Astrocyte of the hippocampus (primary cell): Measurements from ENCODE around the gene HSD17B10.
"Not testable (repeated sequence)": the region's sequence is repeated elsewhere in the genome, so short reads cannot be mapped to it uniquely, and the experiment has no call there.

Experiments used
- DNase-seq: peaks from one replicate; pipeline ENCODE4 v3.0.0; 2011; ENCODE audit warnings: low read depth, low spot score

Gene HSD17B10

DNA sequence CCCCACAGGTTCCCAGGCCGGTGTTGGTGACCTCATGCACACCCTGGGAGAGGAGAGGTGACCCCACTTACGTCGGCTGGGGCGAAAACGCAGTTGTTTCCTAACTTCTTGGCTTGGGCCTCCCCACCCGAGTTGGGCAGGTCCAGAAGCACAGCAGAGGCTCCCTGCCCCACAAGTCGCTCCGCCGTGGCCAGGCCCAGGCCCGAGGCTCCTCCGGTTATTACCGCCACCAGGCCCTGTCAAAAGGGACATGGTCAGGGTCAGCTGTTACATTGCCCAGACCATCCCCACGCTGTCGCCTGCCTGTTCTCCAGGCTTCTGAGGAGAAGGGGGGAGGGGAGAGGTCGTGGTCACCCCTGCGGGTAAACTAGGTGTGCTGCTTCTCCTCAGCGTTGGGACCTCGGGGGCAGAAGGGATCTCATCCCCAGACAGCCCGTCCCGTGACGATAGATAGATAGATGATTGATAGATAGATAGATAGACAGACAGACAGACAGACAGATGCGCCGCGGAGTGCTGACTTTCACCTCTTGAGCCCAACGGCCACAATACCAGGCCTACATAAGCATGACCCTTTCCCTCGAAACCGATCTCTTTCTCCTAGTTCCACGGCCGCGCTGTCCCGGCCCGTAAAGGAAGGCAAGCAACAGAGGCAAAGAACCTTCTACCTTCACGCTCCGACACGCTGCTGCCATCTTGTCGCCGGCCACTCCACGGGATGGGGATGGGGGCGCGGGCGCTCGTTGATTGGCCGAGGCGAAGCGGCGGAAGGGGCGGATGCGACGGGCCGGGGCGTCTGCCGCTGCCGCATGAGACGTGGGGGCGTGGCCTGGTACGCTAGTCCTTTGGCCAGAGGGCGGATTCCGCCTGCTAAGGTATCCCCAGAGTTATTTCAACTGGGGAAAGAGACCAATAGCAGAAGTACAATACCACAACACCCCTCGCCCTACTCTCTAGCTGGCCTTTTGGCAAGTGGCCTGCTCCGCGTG, at the start of gene HSD17B10:
Gene HSD17B10 (minus strand): TSS at position 720 of the 989 bp plus-strand sequence. CDS start 25 bp downstream, at position 695.
- DNase-seq, result peak; percentile 91

- DNase-seq, result peak; percentile 27
Measured at GRCh38 chrX:53483416-53483815, 49.2 kb upstream of the HSD17B10 start.

DNA sequence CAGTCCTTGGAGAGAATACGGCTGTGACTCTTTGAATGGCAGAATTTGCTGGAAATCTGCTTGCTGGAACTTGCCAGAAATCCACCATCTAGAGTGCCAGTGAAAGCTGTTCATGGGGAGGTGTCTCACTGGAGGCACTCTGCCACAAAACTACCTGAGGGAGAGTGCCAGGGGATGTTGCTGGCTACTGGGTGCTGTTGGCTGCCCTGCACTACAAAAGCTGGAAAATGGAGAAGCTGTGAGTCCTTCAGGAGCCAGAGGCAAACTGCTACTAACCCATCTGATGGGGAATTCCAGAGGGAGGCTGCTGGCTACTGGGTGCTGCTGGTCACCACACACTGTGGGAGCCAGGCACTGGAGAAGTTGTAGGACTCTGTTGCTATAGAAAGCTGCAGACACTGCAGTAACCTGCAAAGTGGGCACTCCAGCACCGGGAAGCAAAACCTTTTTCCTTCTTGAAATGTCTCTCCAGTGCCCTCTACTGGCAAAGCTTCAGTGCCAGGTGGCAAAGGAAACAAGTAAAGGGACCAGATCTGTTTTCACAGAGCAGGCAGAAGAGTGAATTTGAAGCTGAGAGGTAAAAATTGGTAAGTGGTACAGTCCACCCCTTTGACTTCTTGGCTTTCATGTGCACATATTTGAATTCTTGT, 47.8 kb upstream of the HSD17B10 start:
- peak; percentile 76 for DNase-seq

- DNase-seq, result no peak
Measured at GRCh38 chrX:53481093-53481492, 46.9 kb upstream of the HSD17B10 start.

DNA sequence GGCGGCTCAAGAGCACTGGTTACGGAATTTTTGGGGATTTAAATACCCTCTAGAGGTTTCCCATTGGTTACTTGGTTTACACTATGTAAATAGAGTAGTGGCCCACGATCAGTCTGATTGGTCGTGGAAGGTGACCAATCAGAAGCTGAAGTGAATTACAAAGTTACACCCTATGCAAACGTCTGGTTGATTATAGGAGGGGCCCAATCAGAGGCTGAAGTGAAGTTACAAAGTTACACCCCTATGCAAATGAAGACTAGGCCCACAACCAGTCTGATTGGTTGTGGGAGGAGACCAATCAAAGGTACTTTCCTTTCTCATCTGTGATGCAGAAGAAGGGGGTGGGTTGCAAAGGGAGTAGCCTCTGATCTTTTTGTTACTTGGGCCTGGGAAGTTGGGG, 45.1 kb upstream of the HSD17B10 start:
- no peak for DNase-seq

DNA sequence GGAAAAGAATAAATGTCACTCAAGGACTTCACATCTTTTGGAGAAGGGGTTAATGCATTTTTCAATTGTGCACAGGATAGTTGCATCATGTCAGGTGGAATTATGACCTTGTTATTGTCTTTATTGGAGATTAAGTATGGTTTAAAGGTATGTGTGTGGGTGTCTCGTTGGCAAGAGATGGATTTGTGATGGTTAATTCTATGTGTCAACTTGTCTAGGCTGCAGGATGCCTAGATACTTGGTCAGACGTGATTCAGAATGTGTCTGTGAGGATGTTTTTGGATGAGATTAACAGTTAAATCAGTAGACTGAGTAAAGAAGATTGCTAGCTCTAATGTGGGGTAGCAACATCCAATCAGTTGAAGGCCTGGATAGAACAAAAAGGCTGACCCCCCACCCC, 42.2 kb upstream of the HSD17B10 start:
- DNase-seq, result no peak

GRCh38 chrX:53474707-53475106, 40.5 kb upstream of the HSD17B10 start:
- no peak for DNase-seq

DNA sequence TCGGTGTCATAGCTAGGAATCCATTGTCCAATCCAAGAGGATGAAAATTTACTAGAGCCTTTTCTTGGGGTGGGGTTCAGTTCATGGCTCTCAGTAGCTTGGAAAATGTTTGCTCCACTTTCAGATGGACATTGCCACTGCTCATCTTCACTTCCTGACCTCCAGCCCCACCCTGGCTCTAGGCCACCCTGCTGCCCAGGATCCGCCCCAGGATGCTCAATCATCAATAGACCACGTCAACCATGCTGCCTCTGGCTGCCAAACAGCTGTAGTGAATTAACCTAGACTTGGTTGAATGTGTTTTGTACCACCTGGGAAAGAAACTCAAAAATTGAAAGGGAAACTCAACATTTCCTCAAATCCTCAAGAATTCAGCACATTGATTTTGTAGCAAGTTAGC, 37.2 kb upstream of the HSD17B10 start:
- no peak for DNase-seq

DNA sequence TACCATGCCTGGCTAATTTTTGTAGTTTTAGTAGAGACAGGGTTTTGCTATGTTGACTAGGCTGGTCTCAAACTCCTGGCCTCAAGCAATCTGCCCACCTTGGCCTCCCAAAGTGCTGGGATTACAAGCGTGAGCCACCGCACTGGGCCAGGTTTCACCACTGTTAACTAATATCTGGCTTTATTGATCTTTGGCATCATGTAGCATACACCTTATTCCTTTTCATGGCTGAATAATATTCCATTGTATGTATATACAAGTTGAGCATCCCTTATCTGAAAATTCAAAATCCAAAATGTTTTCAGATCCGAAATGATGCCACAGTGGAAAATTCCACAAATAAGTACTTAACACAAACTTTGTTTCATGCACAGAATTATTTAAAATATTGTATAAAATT, 34.5 kb upstream of the HSD17B10 start:
- not testable (repeated sequence) for DNase-seq

- DNase-seq, result no peak
Measured at GRCh38 chrX:53458082-53458481, 23.9 kb upstream of the HSD17B10 start.

DNA sequence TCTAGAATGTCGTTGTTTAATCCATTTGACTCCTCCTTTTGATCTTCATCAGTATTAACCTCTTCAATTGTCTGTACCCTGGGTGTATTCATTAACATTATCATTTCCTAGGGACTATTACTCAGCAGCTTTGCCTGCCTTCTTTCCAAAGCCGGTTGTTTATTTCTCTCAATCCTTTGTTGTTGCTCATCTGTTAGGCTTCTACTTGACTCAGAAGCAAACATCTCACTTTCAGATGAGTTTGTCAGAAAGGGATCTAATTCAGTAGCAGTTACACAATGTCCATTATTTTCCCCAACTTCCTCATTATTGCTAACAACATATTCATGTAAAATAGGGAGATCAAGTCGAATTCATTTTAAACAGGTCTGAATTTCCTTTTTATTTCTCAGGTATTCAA, 22.1 kb upstream of the HSD17B10 start:
- DNase-seq, result peak; percentile 9

DNA sequence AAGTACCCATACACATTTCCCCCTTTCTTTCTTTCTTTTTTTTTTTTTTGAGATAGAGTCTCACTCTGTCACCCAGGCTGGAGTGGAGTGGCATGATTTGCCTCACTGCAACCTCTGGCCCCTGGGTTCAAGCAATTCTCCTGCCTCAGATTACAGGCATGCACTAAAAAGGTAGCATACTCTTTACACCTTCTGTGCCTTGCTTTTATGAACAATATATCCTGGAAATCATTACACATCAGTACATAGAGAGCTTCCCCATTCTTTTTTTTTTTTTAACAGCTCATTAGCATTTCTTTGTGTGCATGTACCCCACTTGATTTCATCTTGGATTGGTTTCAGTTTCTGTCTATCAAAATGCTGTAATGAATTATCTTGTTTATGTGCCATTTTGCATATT, 18.6 kb upstream of the HSD17B10 start:
- no peak for DNase-seq

- DNase-seq, result no peak
Measured at GRCh38 chrX:53449632-53450031, 15.5 kb upstream of the HSD17B10 start.

GRCh38 chrX:53447441-53447840, 13.3 kb upstream of the HSD17B10 start:
- DNase-seq, result no peak

DNA sequence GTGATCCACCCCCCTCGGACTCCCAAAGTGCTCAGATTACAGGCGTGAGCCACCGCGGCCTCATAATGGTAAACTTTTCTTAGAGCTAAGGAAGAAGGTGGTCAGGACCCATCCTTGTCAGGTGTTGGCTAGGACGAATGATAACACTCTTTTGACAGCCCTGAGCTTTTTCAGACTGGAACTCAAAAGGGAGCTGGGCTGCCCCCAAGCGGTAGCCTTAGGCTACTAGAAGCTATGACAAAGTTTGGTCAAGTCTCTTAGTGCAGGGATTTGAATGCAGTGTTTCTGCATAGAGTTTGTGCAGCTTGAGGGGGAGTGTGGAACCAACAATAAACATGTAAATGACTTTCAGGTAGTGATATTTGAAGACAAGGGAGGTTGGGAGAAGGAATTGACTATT, 11.8 kb upstream of the HSD17B10 start:
- DNase-seq, result peak; percentile 33

- DNase-seq, result no peak
Measured at GRCh38 chrX:53442322-53442631, 8.1 kb upstream of the HSD17B10 start.

- DNase-seq, result peak; percentile 86
Measured at GRCh38 chrX:53441531-53442321, 7.6 kb upstream of the HSD17B10 start.

- peak; percentile 49 for DNase-seq
Measured at GRCh38 chrX:53440621-53441517, 6.7 kb upstream of the HSD17B10 start.

DNA sequence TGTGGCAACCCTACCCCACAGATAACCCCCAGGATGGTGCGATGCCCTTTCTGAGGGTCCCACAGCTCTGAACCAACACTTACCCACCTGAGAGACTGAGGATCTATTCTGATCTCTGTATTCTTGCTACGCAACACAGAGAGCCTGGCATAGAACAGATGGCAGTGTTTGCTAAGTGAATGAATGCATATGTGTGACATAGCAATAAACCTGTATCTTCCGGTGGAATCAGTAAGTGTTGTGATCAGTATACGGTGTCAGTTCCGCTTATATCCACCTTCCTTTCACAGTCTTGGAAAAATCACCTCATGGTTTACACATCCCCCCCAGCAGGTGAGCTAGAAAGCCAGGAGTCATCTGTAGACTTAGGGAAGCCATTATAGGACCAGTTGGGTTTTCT, 5.9 kb upstream of the HSD17B10 start:
- no peak for DNase-seq

GRCh38 chrX:53438832-53439230, 4.7 kb upstream of the HSD17B10 start:
- no peak for DNase-seq

DNA sequence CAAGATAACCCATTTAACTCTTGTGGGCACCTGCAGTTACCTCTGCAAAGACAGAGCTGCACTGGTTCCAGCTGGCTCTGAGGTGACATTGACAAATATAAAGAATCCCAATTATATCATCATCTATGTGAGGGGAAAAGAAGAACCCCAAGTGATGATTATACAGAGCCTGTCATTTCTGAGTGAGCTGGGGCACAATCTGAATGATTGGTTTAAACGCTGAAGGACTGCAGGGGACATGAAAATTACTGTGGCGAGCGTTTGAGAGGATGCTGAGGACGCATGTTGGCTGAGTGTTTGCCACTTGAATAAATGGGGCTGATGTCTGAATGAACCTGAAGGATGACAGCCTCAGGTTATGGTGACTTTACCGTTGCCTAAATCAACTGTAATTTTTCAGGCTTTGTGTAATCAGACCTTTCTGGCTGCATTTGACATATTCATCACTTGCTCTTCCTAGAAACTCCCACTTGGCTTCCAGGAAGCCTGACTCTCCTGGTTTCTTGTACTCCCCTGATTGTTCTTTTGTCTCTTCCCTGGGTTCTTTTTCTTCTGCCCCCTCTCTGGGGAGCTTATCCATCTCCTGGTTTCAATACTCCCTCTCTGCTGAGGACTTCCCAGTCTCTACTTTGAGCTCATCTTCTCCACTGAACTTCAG, 4.1 kb upstream of the HSD17B10 start:
- DNase-seq, result no peak
